Measurements from ENCODE around the gene PLEKHM2. TPM values are rescaled to one million over a fixed set of nuclear protein-coding genes. Genes with fewer than 3 reads are reported as not detected.

The PLEKHM2 gene
- total RNA-seq, 3 donors from 2014 or later (not counting 1 experiment from before 2014, with no cell fraction given): 47.8 to 61.0 (median 50.9) TPM

DNA sequence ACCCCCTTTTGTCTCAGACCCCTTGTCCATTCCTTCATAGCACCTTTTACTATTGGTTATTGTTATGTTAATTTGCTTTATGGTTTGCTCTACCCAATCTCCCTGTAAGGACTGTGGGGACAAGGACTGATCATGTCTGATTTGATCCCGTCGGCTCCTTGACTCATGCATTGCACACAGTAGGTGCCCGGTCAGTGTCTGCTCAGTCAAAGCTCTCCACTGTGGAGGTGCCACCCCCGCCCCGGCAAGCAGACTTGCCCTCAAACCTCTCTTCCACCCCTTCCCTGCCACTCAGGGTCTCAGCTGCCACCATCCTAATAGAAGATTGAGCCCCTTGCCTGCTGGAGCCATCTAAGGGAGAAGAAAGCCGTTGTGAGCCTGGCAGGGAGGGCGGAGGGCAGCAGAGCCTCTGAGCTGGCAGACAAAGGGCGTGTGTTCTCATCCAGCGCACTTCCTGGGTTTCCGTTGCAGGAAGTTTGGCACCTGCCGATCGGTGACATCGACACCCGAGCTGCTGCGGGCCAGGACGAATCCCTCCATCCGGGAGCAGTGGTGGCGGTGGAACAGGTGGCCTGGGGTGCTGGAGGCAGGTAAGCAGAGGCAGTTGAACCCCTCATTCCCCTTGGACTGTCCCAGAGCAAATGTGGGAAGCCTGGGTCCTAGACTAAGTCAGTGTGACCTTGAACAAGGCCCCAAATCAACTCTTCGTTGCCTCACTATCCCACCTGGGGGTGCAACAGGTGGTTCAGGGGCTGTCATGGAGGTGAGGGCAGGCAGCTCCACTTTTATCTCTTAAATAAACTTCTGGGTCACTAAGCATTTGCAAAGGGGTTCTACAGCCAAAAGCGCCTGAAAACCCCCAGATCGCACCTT is 72.3 kb downstream of the PLEKHM2 start:
- Histone ChIP-seq H3K4me1 (ENCODE audit: control insufficient read depth, insufficient read depth, low read length) (peaks cover 10% of the 10 kb centered on the region), H3K4me3 (ENCODE audit: low read length) (no peak overlapping the region), H3K36me3 (ENCODE audit: control insufficient read depth, insufficient read depth, low read length) (no peaks in the 10 kb centered on the region), H3K9me3 (ENCODE audit: control insufficient read depth, insufficient read depth, low read length) (no peaks in the 10 kb centered on the region), H3K27me3 (ENCODE audit: control insufficient read depth, insufficient read depth, low read length) (peaks cover 28% of the 10 kb centered on the region), H3K27ac (ENCODE audit: low read length) (no peak overlapping the region)
- Mint-ChIP-seq H3K9me3 (no peaks in the 10 kb centered on the region), H3K4me3 (no peak overlapping the region), H3K27me3 (ENCODE audit: low read depth in 2 of 2) (peaks cover 17 to 40% of the 10 kb centered on the region in 2 donors), H3K4me1 (peaks cover 0 to 5% of the 10 kb centered on the region in 2 donors), H3K27ac (no peak overlapping the region), H3K36me3 (no peaks in the 10 kb centered on the region)
- peak in 1 of 2 donors; percentile 27 for DNase-seq
- TF ChIP-seq, protein P1, sequence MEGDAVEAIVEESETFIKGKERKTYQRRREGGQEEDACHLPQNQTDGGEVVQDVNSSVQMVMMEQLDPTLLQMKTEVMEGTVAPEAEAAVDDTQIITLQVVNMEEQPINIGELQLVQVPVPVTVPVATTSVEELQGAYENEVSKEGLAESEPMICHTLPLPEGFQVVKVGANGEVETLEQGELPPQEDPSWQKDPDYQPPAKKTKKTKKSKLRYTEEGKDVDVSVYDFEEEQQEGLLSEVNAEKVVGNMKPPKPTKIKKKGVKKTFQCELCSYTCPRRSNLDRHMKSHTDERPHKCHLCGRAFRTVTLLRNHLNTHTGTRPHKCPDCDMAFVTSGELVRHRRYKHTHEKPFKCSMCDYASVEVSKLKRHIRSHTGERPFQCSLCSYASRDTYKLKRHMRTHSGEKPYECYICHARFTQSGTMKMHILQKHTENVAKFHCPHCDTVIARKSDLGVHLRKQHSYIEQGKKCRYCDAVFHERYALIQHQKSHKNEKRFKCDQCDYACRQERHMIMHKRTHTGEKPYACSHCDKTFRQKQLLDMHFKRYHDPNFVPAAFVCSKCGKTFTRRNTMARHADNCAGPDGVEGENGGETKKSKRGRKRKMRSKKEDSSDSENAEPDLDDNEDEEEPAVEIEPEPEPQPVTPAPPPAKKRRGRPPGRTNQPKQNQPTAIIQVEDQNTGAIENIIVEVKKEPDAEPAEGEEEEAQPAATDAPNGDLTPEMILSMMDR (IDR thresholded peaks at IDR 0.05): no peak
- no peak for ATAC-seq
- intact Hi-C loops (cut with micrococcal nuclease): no loop called here
- 24% methylated on average over 21 of the region's 21 CpGs for WGBS (ENCODE audit: insufficient coverage)

DNA sequence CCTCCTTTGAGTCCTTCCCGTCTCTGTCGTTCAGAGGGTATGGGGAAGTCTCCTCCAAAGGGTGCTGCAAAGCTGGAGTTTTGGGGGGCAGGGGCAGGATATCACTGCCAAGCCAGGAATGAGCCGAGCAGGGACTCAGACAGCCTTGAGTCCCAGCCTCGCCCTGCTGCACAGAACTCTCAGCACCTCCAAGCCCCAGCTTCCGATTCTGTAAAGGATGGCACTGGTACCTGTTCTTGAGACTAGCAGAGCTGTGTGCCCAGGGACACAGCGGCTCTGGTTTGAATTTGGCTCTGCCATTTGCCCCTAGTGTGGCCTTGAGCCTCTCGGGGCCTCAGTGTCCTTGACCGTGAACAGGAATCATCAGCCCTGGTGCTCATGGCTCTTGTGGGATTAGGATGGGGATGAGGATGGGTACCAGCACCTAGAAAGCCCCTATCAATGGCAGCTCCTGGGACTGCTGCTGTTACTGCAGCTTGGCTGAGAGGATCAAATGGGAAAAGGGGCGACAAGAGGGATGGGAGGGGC is 73.0 kb downstream of the PLEKHM2 start:
- intact Hi-C loops (cut with micrococcal nuclease): no loop called here
- Mint-ChIP-seq H3K27me3 (ENCODE audit: low read depth in 2 of 2) (peaks cover 23 to 43% of the 10 kb centered on the region in 2 donors), H3K9me3 (no peaks in the 10 kb centered on the region), H3K36me3 (no peaks in the 10 kb centered on the region), H3K27ac (no peak overlapping the region), H3K4me1 (peaks cover 0 to 5% of the 10 kb centered on the region in 2 donors), H3K4me3 (no peak overlapping the region)
- TF ChIP-seq, protein P1 (IDR thresholded peaks at IDR 0.05): no peak
- Histone ChIP-seq H3K4me1 (ENCODE audit: control insufficient read depth, insufficient read depth, low read length) (peaks cover 10% of the 10 kb centered on the region), H3K27me3 (ENCODE audit: control insufficient read depth, insufficient read depth, low read length) (peaks cover 28% of the 10 kb centered on the region), H3K9me3 (ENCODE audit: control insufficient read depth, insufficient read depth, low read length) (no peaks in the 10 kb centered on the region), H3K27ac (ENCODE audit: low read length) (no peak overlapping the region), H3K4me3 (ENCODE audit: low read length) (no peak overlapping the region), H3K36me3 (ENCODE audit: control insufficient read depth, insufficient read depth, low read length) (no peaks in the 10 kb centered on the region)
- DNase-seq (peak in 1 of 2 donors; percentile 19), ATAC-seq (no peak)
- 60% methylated on average over 9 of the region's 9 CpGs for WGBS (ENCODE audit: insufficient coverage)

DNA sequence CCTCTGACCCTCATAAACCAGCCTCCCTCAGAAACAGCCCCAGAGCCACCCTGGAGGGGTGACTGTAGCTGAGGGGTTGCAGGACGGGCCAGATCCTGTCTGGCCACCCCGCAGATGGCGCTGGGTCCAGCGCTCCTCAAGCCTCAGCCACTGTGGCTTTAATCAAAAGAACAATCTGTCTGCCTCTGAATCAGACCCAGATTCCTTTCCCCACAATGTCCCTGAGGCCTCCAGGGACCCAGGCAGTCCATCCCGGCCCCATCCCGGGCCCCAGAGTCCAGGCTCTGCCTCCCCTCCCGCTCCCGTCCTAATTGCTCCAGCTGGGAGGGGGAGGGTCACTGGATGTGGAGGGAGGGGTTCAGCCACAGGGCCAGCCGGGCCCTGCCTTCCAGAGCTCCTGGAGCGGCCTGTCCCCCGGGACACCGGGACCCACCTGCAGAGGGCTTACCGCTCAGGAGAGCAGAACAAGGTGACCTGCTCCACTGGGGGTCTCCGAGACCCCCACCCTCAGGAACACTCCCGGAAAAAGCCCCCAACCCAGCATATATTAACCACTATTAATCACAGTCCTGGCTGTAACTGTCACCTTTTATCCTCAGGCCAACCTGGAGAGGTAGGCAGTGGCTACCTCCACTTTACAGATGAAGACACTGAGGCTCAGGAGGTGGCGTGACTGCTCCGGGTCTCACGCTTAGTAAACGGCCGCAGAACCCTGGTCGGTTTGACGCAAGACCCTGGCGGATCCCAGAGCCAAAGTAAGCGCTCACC is 73.6 kb downstream of the PLEKHM2 start:
- ATAC-seq (no peak), DNase-seq (no peak)
- Mint-ChIP-seq H3K9me3 (no peaks in the 10 kb centered on the region), H3K27ac (no peak overlapping the region), H3K4me1 (peaks cover 0 to 5% of the 10 kb centered on the region in 2 donors), H3K4me3 (peak overlapping the region; percentile 40), H3K36me3 (no peaks in the 10 kb centered on the region), H3K27me3 (ENCODE audit: low read depth in 2 of 2) (peaks cover 27 to 43% of the 10 kb centered on the region in 2 donors)
- Histone ChIP-seq H3K27ac (ENCODE audit: low read length) (no peak overlapping the region), H3K36me3 (ENCODE audit: control insufficient read depth, insufficient read depth, low read length) (no peaks in the 10 kb centered on the region), H3K4me1 (ENCODE audit: control insufficient read depth, insufficient read depth, low read length) (peaks cover 10% of the 10 kb centered on the region), H3K27me3 (ENCODE audit: control insufficient read depth, insufficient read depth, low read length) (peaks cover 28% of the 10 kb centered on the region), H3K9me3 (ENCODE audit: control insufficient read depth, insufficient read depth, low read length) (no peaks in the 10 kb centered on the region), H3K4me3 (ENCODE audit: low read length) (no peak overlapping the region)
- intact Hi-C loops (cut with micrococcal nuclease): no loop called here
- WGBS (ENCODE audit: insufficient coverage): 15% methylated on average over 24 of the region's 24 CpGs
- TF ChIP-seq, protein P1 (IDR thresholded peaks at IDR 0.05): no peak
